NT2/D1 (cell line): ENCODE measurements around the gene GPR39.

Source experiments
- SUZ12 ChIP-seq: IDR thresholded peaks from 2 replicates; pipeline ENCODE4 v1.6.1; 2011; ENCODE audit not compliant: insufficient read length, insufficient read depth; ENCODE audit errors: extremely low read depth
- YY1 ChIP-seq: IDR thresholded peaks from 2 replicates; pipeline ENCODE4 v1.6.1; 2011; ENCODE audit not compliant: insufficient read length, insufficient read depth
- ZNF274 ChIP-seq: IDR thresholded peaks from 2 replicates; pipeline ENCODE4 v1.6.1; 2011; ENCODE audit warnings: mild to moderate bottlenecking, low read depth, low read length

DNA sequence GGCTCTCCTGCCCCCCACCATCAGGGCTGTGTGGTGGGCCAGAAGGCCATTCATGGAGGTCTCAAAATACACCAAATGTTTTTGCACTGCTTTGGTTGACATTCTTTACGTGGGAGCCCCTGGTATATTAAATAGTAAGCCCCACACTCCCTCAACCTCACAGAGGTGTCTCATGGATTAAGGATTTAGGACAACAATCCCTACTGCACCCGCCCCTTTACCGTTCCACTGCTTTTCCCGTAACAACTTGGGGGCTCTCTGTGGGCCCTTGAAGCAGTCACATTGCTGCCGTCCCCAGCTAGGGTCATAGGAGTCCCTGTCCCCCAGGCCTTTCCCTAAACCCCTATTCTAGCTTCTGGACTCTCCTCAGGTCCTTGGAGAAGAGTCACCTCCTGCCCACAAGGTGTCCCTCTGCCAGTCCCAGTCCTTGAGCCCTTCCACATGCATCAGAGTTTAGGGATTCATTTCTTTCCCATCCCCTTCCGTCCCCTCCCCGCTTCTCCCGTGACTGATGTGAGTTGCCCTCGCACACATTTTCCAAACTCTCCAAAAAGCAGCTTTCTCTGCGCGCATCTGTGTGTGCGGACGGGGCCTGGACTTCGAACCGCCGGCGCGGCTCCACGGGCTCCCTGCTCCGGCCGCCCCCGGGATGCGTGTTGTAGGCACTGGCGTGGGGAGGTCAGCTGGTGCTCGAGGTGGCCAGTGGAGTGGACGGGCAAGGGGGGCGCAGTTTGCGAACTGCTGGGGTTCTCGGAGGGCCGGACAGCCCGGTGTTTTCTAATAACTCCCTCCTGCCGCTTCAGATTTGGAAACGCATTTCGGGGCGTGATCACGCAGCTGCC, 168.6 kb downstream of the GPR39 start:
- TF ChIP-seq ZNF274 (no peak), SUZ12 (no peak), YY1 (no peak)
